HCT116 (cell line): Measurements from ENCODE around the gene CFAP161. TPM values are rescaled to one million over a fixed set of nuclear protein-coding genes. Genes with fewer than 3 reads are reported as not detected.

Source experiments
- ATAC-seq: fragments of 200-7000 bp; cut with Tn5 transposase; 2 replicates; pipeline ENCODE4 v1.9.1; 2020; ENCODE audit warnings: mild to moderate bottlenecking, moderate library complexity
- BruUV-seq: library from RNA; stranded (reverse); fragments of 400-500 nt; replicated peaks from 2 replicates; lab custom pipeline; 2021; lab: Mats Ljungman, UMichigan
- CTCF ChIA-PET: fragments of 300-600 bp; sonication (Branson Sonifier 250); formaldehyde crosslinking; loops from one replicate; lab custom pipeline; 2021; ENCODE audit warnings: antibody characterized with exemption; lab: Charles Lee
- POLR2A ChIA-PET: fragments of 300-600, 350-600 bp; sonication (Branson Sonifier 250); formaldehyde crosslinking; loops from one replicate; lab custom pipeline; 2021; ENCODE audit warnings: antibody characterized with exemption; lab: Charles Lee
- RAD21 ChIA-PET, 2 experiments: fragments of 300-600 bp; sonication (Branson Sonifier 250); formaldehyde crosslinking; loops; one replicate each; lab custom pipeline; 2023; ENCODE audit warnings: low total read pairs in 2 of 2; ENCODE audit not compliant: uncharacterized antibody in 2 of 2, unreplicated experiment in 2 of 2, low non-redundant PET in 1 of 2; lab: Charles Lee
- DNase-seq: peaks from one replicate; pipeline ENCODE4 v3.0.0-alpha.2; 2010; ENCODE audit warnings: low read depth, low spot score
- H2AFZ ChIP-seq: fragments of 200-600 bp; shearing (Covaris generic), sonication (generic); 2 replicates; pipeline ENCODE4 v1.6.1; 2017; ENCODE audit warnings: low read depth, mixed run types, mixed read lengths, antibody characterized with exemption, low read length; ENCODE audit not compliant: poor library complexity, severe bottlenecking
- H3K27ac ChIP-seq: 2 replicates; pipeline ENCODE4 v1.5.1; 2012; ENCODE audit warnings: low read depth, low read length
- H3K27me3 ChIP-seq: fragments of 200-600 bp; sonication (generic); 2 replicates; pipeline ENCODE4 v1.6.1; 2016; ENCODE audit warnings: mixed run types, low read length, mixed read lengths; ENCODE audit not compliant: insufficient read depth
- H3K36me3 ChIP-seq, 2 experiments: fragments of 200-500 bp in 1 of 2; fragments of 200-600 bp in 1 of 2; sonication (Bioruptor generic) in 1 of 2; sonication (generic) in 1 of 2; 2 replicates each; pipeline versions ENCODE4 v1.5.1 to v1.6.1; 2014 to 2016; ENCODE audit warnings: low read length in 2 of 2, inconsistent platforms in 1 of 2, mixed read lengths in 1 of 2, mixed run types in 1 of 2; ENCODE audit not compliant: insufficient read depth in 2 of 2, control insufficient read depth in 1 of 2
- H3K4me1 ChIP-seq, 2 experiments: fragments of 200-600 bp in 1 of 2; sonication (generic) in 1 of 2; 2 replicates each; pipeline versions ENCODE4 v1.5.1 to v1.6.1; 2012 to 2017; ENCODE audit warnings: low read length in 2 of 2, inconsistent platforms in 1 of 2, mild to moderate bottlenecking in 1 of 2, mixed read lengths in 1 of 2, mixed run types in 1 of 2, moderate library complexity in 1 of 2; ENCODE audit not compliant: insufficient read depth in 2 of 2, control insufficient read depth in 1 of 2
- H3K4me2 ChIP-seq: fragments of 200-600 bp; sonication (generic); 2 replicates; pipeline ENCODE4 v1.6.1; 2017; ENCODE audit warnings: mixed run types, low read length, mixed read lengths
- H3K4me3 ChIP-seq, 2 experiments: fragments of 200-600 bp in 1 of 2; sonication (generic) in 1 of 2; replicated peaks in 1 of 2; 2 replicates each; pipeline ENCODE4 v1.5.1; 2011 to 2016; ENCODE audit warnings: low read length in 2 of 2, control low read depth in 1 of 2, low read depth in 1 of 2, mild to moderate bottlenecking in 1 of 2, mixed read lengths in 1 of 2, mixed run types in 1 of 2
- H3K79me2 ChIP-seq: fragments of 200-600 bp; sonication (generic); 2 replicates; pipeline ENCODE4 v1.6.1; 2017; ENCODE audit warnings: mild to moderate bottlenecking, mixed run types, low read length, moderate library complexity, mixed read lengths; ENCODE audit not compliant: insufficient read depth
- H3K9ac ChIP-seq: fragments of 200-600 bp; sonication (generic); 2 replicates; pipeline ENCODE4 v1.6.1; 2016; ENCODE audit warnings: low read length, mixed read lengths
- H3K9me2 ChIP-seq: fragments of 200-600 bp; sonication (generic), shearing (Covaris generic); 2 replicates; pipeline ENCODE4 v1.6.1; 2017; ENCODE audit warnings: mixed run types, mild to moderate bottlenecking, moderate library complexity; ENCODE audit not compliant: insufficient read depth
- H3K9me3 ChIP-seq, 2 experiments: fragments of 200-500 bp in 1 of 2; fragments of 200-600 bp in 1 of 2; sonication (Bioruptor generic) in 1 of 2; sonication (generic) in 1 of 2; 2 replicates each; pipeline ENCODE4 v1.6.1; 2014 to 2017; ENCODE audit warnings: low read length in 2 of 2, mixed read lengths in 2 of 2, inconsistent platforms in 1 of 2, low read depth in 1 of 2, mild to moderate bottlenecking in 1 of 2, mixed run types in 1 of 2, moderate library complexity in 1 of 2; ENCODE audit not compliant: control insufficient read depth in 1 of 2, insufficient read depth in 1 of 2
- H4K20me1 ChIP-seq: fragments of 200-600 bp; sonication (generic), shearing (Covaris generic); 2 replicates; pipeline ENCODE4 v1.6.1; 2017; ENCODE audit warnings: mixed run types, mild to moderate bottlenecking, moderate library complexity; ENCODE audit not compliant: insufficient read depth
- CBX3 ChIP-seq: IDR thresholded peaks from 2 replicates; pipeline ENCODE4 v1.6.1; 2012; ENCODE audit warnings: low read depth
- CTCF ChIP-seq, 3 experiments: fragments of 200-600 bp in 1 of 3; sonication (generic) in 1 of 3; IDR thresholded peaks in 2 of 3; conservative IDR thresholded peaks in 1 of 3; 2 replicates each; pipeline ENCODE4 v1.5.1; 2012 to 2017; ENCODE audit warnings: low read depth in 2 of 3, low read length in 2 of 3, antibody characterized with exemption in 1 of 3, borderline replicate concordance in 1 of 3, control low read depth in 1 of 3, mild to moderate bottlenecking in 1 of 3, mixed read lengths in 1 of 3, mixed run types in 1 of 3, moderate library complexity in 1 of 3; ENCODE audit not compliant: insufficient read depth in 1 of 3
- EGR1 ChIP-seq: IDR thresholded peaks from 2 replicates; pipeline ENCODE4 v1.6.1; 2012; ENCODE audit warnings: low read depth
- ELF1 ChIP-seq: IDR thresholded peaks from 2 replicates; pipeline ENCODE4 v1.6.1; 2012; ENCODE audit warnings: low read depth, borderline replicate concordance
- EZH2 ChIP-seq: fragments of 200-600 bp; sonication (generic); IDR thresholded peaks from 2 replicates; pipeline ENCODE4 v1.6.1; 2017; ENCODE audit warnings: antibody characterized with exemption, mixed run types
- EZH2phosphoT487 ChIP-seq: fragments of 200-600 bp; IDR thresholded peaks from 2 replicates; pipeline ENCODE4 v1.6.1; 2018; ENCODE audit warnings: antibody characterized with exemption, borderline replicate concordance
- FOSL1 ChIP-seq: IDR thresholded peaks from 2 replicates; pipeline ENCODE4 v1.6.1; 2012; ENCODE audit warnings: low read depth
- JUND ChIP-seq: IDR thresholded peaks from 2 replicates; pipeline ENCODE4 v1.6.1; 2012
- POLR2A ChIP-seq: IDR thresholded peaks from 2 replicates; pipeline ENCODE4 v1.7.0; 2011; ENCODE audit warnings: borderline replicate concordance; ENCODE audit not compliant: insufficient read depth, insufficient read length; ENCODE audit errors: extremely low read depth
- POLR2AphosphoS5 ChIP-seq: IDR thresholded peaks from 2 replicates; pipeline ENCODE4 v1.6.1; 2011; ENCODE audit warnings: mild to moderate bottlenecking, low read depth, low read length, moderate library complexity
- RAD21 ChIP-seq: IDR thresholded peaks from 2 replicates; pipeline ENCODE4 v1.6.1; 2012; ENCODE audit warnings: low read depth, mild to moderate bottlenecking
- SIN3A ChIP-seq: IDR thresholded peaks from 2 replicates; pipeline ENCODE4 v1.6.1; 2012; ENCODE audit warnings: low read depth
- SP1 ChIP-seq: IDR thresholded peaks from 2 replicates; pipeline ENCODE4 v1.6.1; 2012; ENCODE audit warnings: low read depth
- SRF ChIP-seq: IDR thresholded peaks from 2 replicates; pipeline ENCODE4 v1.6.1; 2012; ENCODE audit warnings: low read depth
- TCF7L2 ChIP-seq: IDR thresholded peaks from 2 replicates; pipeline ENCODE4 v1.7.0; 2011; ENCODE audit warnings: borderline replicate concordance, inconsistent platforms; ENCODE audit not compliant: insufficient read depth, insufficient read length; ENCODE audit errors: extremely low read depth
- YY1 ChIP-seq: IDR thresholded peaks from 2 replicates; pipeline ENCODE4 v1.6.1; 2011; ENCODE audit warnings: low read length, low read depth, moderate library complexity, mild to moderate bottlenecking; ENCODE audit not compliant: insufficient replicate concordance; ENCODE audit errors: extremely low read depth
- ZFX ChIP-seq: fragments of 450-650 bp; IDR thresholded peaks from 2 replicates; pipeline ENCODE4 v1.6.1; 2017
- intact Hi-C: fragments of 100-400 bp; cut with micrococcal nuclease; formaldehyde crosslinking; loops from 2 replicates; pipeline ENCODE4 v1.10.0; 2022
- total RNA-seq: library from RNA; stranded (reverse); gene quantifications from one replicate; pipeline ENCODE4 v1.2.1, GENCODE V29; 2021; ENCODE audit not compliant: unreplicated experiment

The CFAP161 gene
- total RNA-seq, 1 experiment from 2014 or later: 0.15 TPM

- no peak for ATAC-seq
- H3K27ac ChIP-seq: no peak overlapping the region
- no peaks in the 10 kb centered on the region for H4K20me1 ChIP-seq
- H3K9ac ChIP-seq: no peak overlapping the region
- no peaks in the 10 kb centered on the region for H3K79me2 ChIP-seq
- ChIA-PET POLR2A (no interaction called here), CTCF (interaction anchor here (9.0 kb wide), 1 partner anchor 152 kb away, joined by 55 read pairs; no protein-coding TSS in a partner anchor), RAD21 (no interaction called here)
- no peaks in the 10 kb centered on the region for H3K9me2 ChIP-seq
- BruUV-seq: no TSS peak
- no peak overlapping the region for H3K4me2 ChIP-seq
- TF ChIP-seq SP1 (no peak), EGR1 (no peak)
- H3K4me1 ChIP-seq: peaks cover 13% of the 10 kb centered on the region in 2 experiments
- no peak for DNase-seq
- no peak overlapping the region for H2AFZ ChIP-seq
- no peaks in the 10 kb centered on the region for H3K9me3 ChIP-seq
- H3K27me3 ChIP-seq: peaks cover 25% of the 10 kb centered on the region
- intact Hi-C loops: no loop called here
- H3K36me3 ChIP-seq: no peaks in the 10 kb centered on the region
- no peak overlapping the region for H3K4me3 ChIP-seq
Observed at GRCh38 chr15:81113861-81114291, 20.2 kb upstream of the CFAP161 start.

GRCh38 chr15:81115054-81115939, 18.8 kb upstream of the CFAP161 start:
- no peak overlapping the region for H3K4me3 ChIP-seq
- H3K9me2 ChIP-seq: no peaks in the 10 kb centered on the region
- H3K9me3 ChIP-seq: no peaks in the 10 kb centered on the region
- no peak overlapping the region for H2AFZ ChIP-seq
- RAD21 ChIA-PET: no interaction called here
- H3K4me1 ChIP-seq: peaks cover 13% of the 10 kb centered on the region in 2 experiments
- no peak overlapping the region for H3K9ac ChIP-seq
- POLR2A ChIA-PET: no interaction called here
- no peaks in the 10 kb centered on the region for H4K20me1 ChIP-seq
- no peak for DNase-seq
- peaks cover 19% of the 10 kb centered on the region for H3K27me3 ChIP-seq
- no peak for ATAC-seq
- CTCF ChIA-PET: interaction anchor here (1.4 to 9.0 kb wide), 2 partner anchors 9 to 151 kb away, joined by 5 to 55 read pairs; no protein-coding TSS in a partner anchor
- no peak overlapping the region for H3K27ac ChIP-seq
- no peaks in the 10 kb centered on the region for H3K36me3 ChIP-seq
- intact Hi-C loops: no loop called here
- H3K4me2 ChIP-seq: no peak overlapping the region
- no peaks in the 10 kb centered on the region for H3K79me2 ChIP-seq
- no TSS peak for BruUV-seq
- no peak for TF ChIP-seq YY1
- TF ChIP-seq ZFX: no peak
- no peak for TF ChIP-seq CTCF (IDR thresholded peaks at IDR 0.05 in 2 of 3, conservative IDR thresholded peaks at IDR 0.05 in 1 of 3; ENCODE audit: borderline replicate concordance in 1 of 3, insufficient read depth in 1 of 3, low read depth in 2 of 3, low read length in 2 of 3)
- no peak for TF ChIP-seq SP1
- no peak for TF ChIP-seq EGR1
- no peak for TF ChIP-seq POLR2A
- TF ChIP-seq CBX3: no peak
- no peak for TF ChIP-seq POLR2AphosphoS5
- TF ChIP-seq JUND: no peak
- no peak for TF ChIP-seq FOSL1
- TF ChIP-seq RAD21: no peak
- no peak for TF ChIP-seq ELF1
- no peak for TF ChIP-seq TCF7L2
- no peak for TF ChIP-seq EZH2phosphoT487
- no peak for TF ChIP-seq SIN3A
- no peak for TF ChIP-seq SRF
- TF ChIP-seq EZH2: no peak
